DND-41 (cell line): ENCODE data around the gene LEMD2.

Source experiments
- ATAC-seq: fragments of 200-7000 bp; cut with Tn5 transposase; 3 replicates; pipeline ENCODE4 v1.9.1; 2021; ENCODE audit warnings: low read depth; ENCODE audit not compliant: insufficient read depth
- DNase-seq: peaks from one replicate; pipeline ENCODE4 v3.0.0-alpha.2; 2020
- H2AFZ ChIP-seq: 2 replicates; pipeline ENCODE4 v1.6.0; 2012; ENCODE audit warnings: low read depth, low read length
- H3K27ac ChIP-seq: 2 replicates; pipeline ENCODE4 v1.5.1; 2012; ENCODE audit warnings: low read length, inconsistent platforms
- H3K27me3 ChIP-seq: fragments of 200-600 bp; sonication (generic); 2 replicates; pipeline ENCODE4 v1.6.0; 2012; ENCODE audit warnings: low read length, mild to moderate bottlenecking, inconsistent platforms; ENCODE audit not compliant: insufficient read depth, poor library complexity
- H3K36me3 ChIP-seq: 2 replicates; pipeline ENCODE4 v1.5.1; 2012; ENCODE audit warnings: low read length, inconsistent platforms; ENCODE audit not compliant: insufficient read depth
- H3K4me1 ChIP-seq: 2 replicates; pipeline ENCODE4 v1.5.1; 2012; ENCODE audit warnings: mild to moderate bottlenecking, low read length; ENCODE audit not compliant: insufficient read depth
- H3K4me2 ChIP-seq: 2 replicates; pipeline ENCODE4 v1.6.0; 2012; ENCODE audit warnings: mild to moderate bottlenecking, moderate library complexity, low read length, inconsistent platforms; ENCODE audit not compliant: insufficient read depth
- H3K4me3 ChIP-seq, 2 experiments: fragments of 200-600 bp in 1 of 2; shearing (Covaris generic) in 1 of 2; 2 replicates each; pipeline ENCODE4 v1.5.1; 2012 to 2016; ENCODE audit warnings: inconsistent platforms in 2 of 2, low read length in 2 of 2, mild to moderate bottlenecking in 2 of 2, low read depth in 1 of 2, moderate library complexity in 1 of 2
- H3K79me2 ChIP-seq: 2 replicates; pipeline ENCODE4 v1.6.0; 2012; ENCODE audit warnings: low read length, inconsistent platforms; ENCODE audit not compliant: insufficient read depth
- H3K9ac ChIP-seq: 2 replicates; pipeline ENCODE4 v1.6.0; 2012; ENCODE audit warnings: low read depth, mild to moderate bottlenecking, inconsistent platforms, low read length, moderate library complexity
- H3K9me3 ChIP-seq: 2 replicates; pipeline ENCODE4 v1.5.1; 2012; ENCODE audit warnings: low read length, moderate library complexity, mild to moderate bottlenecking, inconsistent platforms; ENCODE audit not compliant: insufficient read depth, severe bottlenecking
- H4K20me1 ChIP-seq: 2 replicates; pipeline ENCODE4 v1.6.0; 2012; ENCODE audit warnings: low read length; ENCODE audit not compliant: insufficient read depth
- EZH2 ChIP-seq: IDR thresholded peaks from 3 replicates; pipeline ENCODE4 v1.6.1; 2012; ENCODE audit warnings: borderline replicate concordance, low read depth, mild to moderate bottlenecking, moderate library complexity, low read length, inconsistent platforms; ENCODE audit not compliant: severe bottlenecking
- TF ChIP-seq, protein P1 (sequence below): IDR thresholded peaks from 2 replicates; pipeline ENCODE4 v1.5.1; 2012; ENCODE audit warnings: borderline replicate concordance, low read length, moderate library complexity, mild to moderate bottlenecking; ENCODE audit not compliant: poor library complexity, severe bottlenecking; ENCODE audit errors: extremely low read depth

The LEMD2 gene

DNA sequence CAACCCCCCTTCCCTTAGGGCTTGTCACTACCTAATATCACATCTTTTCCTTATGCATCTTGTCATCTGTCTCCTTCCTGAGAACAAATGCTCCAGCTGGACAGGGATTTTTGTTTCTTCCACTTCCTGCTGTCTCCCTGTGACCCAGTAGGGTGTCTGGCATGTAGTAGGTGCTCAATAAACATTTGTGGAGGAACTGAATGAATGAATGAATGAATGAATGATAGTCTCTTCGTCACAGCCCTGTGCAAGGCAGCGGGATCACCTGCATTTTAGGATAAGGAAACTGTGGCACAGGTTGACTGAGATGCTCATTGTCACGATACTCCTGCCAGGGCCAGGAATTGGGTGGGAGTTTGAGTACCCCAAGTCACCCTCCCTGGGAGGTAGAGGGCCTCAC is 14.2 kb downstream of the LEMD2 start:
- DNase-seq: no peak
- Histone ChIP-seq H3K4me1 (no peaks in the 10 kb centered on the region), H3K27me3 (no peaks in the 10 kb centered on the region), H3K9me3 (no peaks in the 10 kb centered on the region), H2AFZ (no peak overlapping the region), H4K20me1 (peaks cover 29% of the 10 kb centered on the region), H3K36me3 (peaks cover 78% of the 10 kb centered on the region), H3K9ac (no peak overlapping the region), H3K4me2 (no peak overlapping the region), H3K4me3 (no peak overlapping the region), H3K79me2 (no peaks in the 10 kb centered on the region), H3K27ac (no peak overlapping the region)
- TF ChIP-seq EZH2: no peak
- TF ChIP-seq, protein P1, sequence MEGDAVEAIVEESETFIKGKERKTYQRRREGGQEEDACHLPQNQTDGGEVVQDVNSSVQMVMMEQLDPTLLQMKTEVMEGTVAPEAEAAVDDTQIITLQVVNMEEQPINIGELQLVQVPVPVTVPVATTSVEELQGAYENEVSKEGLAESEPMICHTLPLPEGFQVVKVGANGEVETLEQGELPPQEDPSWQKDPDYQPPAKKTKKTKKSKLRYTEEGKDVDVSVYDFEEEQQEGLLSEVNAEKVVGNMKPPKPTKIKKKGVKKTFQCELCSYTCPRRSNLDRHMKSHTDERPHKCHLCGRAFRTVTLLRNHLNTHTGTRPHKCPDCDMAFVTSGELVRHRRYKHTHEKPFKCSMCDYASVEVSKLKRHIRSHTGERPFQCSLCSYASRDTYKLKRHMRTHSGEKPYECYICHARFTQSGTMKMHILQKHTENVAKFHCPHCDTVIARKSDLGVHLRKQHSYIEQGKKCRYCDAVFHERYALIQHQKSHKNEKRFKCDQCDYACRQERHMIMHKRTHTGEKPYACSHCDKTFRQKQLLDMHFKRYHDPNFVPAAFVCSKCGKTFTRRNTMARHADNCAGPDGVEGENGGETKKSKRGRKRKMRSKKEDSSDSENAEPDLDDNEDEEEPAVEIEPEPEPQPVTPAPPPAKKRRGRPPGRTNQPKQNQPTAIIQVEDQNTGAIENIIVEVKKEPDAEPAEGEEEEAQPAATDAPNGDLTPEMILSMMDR: no peak
- ATAC-seq: no peak

DNA sequence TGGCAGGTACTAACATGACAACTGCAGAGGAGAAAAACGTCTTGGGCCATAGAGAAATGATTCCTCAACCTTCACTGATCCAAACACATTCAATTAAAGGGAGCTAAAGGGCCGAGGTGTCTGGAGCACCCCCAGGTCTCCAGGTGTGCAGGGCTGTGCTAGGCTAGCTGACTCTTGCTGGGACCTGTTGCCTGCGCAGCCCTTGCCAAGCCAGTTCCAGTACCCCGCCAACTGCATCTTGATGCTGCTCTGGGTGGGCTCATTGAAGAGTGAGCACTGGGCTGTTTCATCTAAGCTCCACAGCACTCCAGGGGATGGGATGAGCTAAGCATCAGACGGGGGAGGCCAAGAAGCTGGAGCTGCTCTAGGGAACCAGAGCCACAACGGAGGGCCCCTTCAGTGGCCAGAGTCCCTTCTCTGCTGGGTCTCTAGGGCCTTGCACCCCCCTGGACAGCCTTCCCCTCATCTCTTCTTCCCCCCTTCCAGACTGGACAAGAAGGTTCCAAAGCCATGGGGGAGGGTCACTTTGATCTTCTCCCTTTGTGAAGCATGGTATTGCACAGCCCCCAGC is 15.9 kb downstream of the LEMD2 start:
- Histone ChIP-seq H3K27me3 (no peaks in the 10 kb centered on the region), H3K4me2 (no peak overlapping the region), H3K9me3 (no peaks in the 10 kb centered on the region), H3K9ac (no peak overlapping the region), H3K36me3 (peaks cover 60% of the 10 kb centered on the region), H3K4me1 (no peaks in the 10 kb centered on the region), H4K20me1 (peaks cover 29% of the 10 kb centered on the region), H2AFZ (no peak overlapping the region), H3K79me2 (no peaks in the 10 kb centered on the region), H3K4me3 (no peak overlapping the region), H3K27ac (no peak overlapping the region)
- ATAC-seq: no peak
- DNase-seq: no peak
- TF ChIP-seq EZH2: no peak
- TF ChIP-seq, protein P1: no peak

DNA sequence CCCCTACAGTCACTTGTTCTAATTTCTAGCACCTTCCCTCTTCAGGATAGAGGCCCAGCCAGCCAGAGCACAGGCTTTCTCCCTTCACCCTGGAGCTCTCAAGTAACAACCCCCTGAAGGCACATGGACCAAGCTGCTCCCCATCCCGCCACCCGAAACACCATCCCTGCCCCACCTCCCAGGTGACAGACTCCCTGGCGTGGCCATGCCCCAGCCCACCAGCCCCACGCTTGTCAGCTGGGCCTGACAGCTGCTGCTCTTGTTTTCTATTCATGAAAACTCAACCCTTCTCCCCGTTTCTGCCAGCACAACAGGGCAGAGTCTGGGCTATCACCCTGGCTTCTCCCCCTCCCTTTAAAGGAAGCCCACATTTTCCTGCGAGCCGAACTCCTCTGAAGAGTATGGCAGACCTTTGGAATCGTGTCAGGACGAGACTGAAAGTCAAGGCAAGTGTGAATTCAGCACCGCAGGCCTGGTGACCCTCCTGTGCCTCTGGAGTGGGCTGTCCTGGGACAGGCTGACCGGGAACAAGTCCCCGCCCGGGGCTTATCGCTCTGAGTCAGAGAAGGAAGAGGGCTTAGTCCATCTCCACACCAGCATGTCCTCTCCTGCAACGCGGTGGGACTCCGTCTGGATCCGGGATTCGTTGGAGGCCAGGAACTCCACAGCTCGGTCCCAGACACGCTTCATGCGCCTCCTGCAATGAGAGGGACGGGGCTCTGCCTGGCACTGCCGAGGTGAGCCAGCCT is 16.7 kb downstream of the LEMD2 start:
- TF ChIP-seq EZH2: no peak
- Histone ChIP-seq H3K4me1 (no peaks in the 10 kb centered on the region), H3K9ac (no peak overlapping the region), H4K20me1 (peaks cover 29% of the 10 kb centered on the region), H3K27ac (no peak overlapping the region), H3K36me3 (peaks cover 53% of the 10 kb centered on the region), H2AFZ (no peak overlapping the region), H3K4me3 (no peak overlapping the region), H3K9me3 (no peaks in the 10 kb centered on the region), H3K79me2 (no peaks in the 10 kb centered on the region), H3K27me3 (no peaks in the 10 kb centered on the region), H3K4me2 (no peak overlapping the region)
- DNase-seq (no peak), ATAC-seq (no peak)
